H1 (cell line): ENCODE measurements around the gene CCDC182. TPM values are rescaled to one million over a fixed set of nuclear protein-coding genes. Genes with fewer than 3 reads are reported as not detected.
A peak's percentile ranks its signal among the peaks of the same experiment; 100 is the strongest.

Source experiments
- CTCF ChIA-PET: fragments of 300-600 bp; sonication (Branson Sonifier 250); formaldehyde crosslinking; loops from one replicate; lab custom pipeline; 2021; ENCODE audit not compliant: partially characterized antibody; lab: Charles Lee
- POLR2A ChIA-PET: fragments of 300-600 bp; sonication (Branson Sonifier 250); formaldehyde crosslinking; loops from one replicate; lab custom pipeline; 2021; ENCODE audit warnings: inconsistent platforms; ENCODE audit not compliant: partially characterized antibody; lab: Charles Lee
- DNase-seq, 2 experiments: peaks; one replicate each; pipeline versions ENCODE4 v3.0.0 to v3.0.0-alpha.2; 2010 to 2022; ENCODE audit warnings: low spot score in 2 of 2, low read depth in 1 of 2, mixed read lengths in 1 of 2
- FAIRE-seq: peaks from 2 replicates; lab custom pipeline; 2011; peaks lifted over from hg19 to GRCh38; lab: Jason Lieb, UNC
- H2AFZ ChIP-seq: 2 replicates; pipeline ENCODE4 v1.8.1; 2012; ENCODE audit warnings: low read length, inconsistent platforms
- H2AK5ac ChIP-seq: 2 replicates; pipeline ENCODE4 v1.6.1; 2013; ENCODE audit warnings: low read depth, low read length
- H2BK120ac ChIP-seq: replicated peaks from 2 replicates; pipeline ENCODE3; 2013; ENCODE audit warnings: low read depth, low read length, inconsistent platforms
- H2BK12ac ChIP-seq: 2 replicates; pipeline ENCODE4 v1.6.1; 2013; ENCODE audit warnings: low read depth, low read length
- H2BK15ac ChIP-seq: 2 replicates; pipeline ENCODE4 v1.6.1; 2013; ENCODE audit warnings: low read length
- H2BK20ac ChIP-seq: 2 replicates; pipeline ENCODE4 v1.6.1; 2013; ENCODE audit warnings: low read length
- H2BK5ac ChIP-seq: 2 replicates; pipeline ENCODE4 v1.6.1; 2013; ENCODE audit warnings: low read depth, low read length
- H3K14ac ChIP-seq: 2 replicates; pipeline ENCODE4 v1.6.1; 2013; ENCODE audit warnings: inconsistent platforms; ENCODE audit not compliant: insufficient read length
- H3K18ac ChIP-seq: 2 replicates; pipeline ENCODE4 v1.6.1; 2013; ENCODE audit warnings: low read length; ENCODE audit errors: extremely low read depth
- H3K23ac ChIP-seq: 2 replicates; pipeline ENCODE4 v1.6.1; 2013; ENCODE audit warnings: inconsistent platforms; ENCODE audit not compliant: insufficient read length
- H3K23me2 ChIP-seq: 2 replicates; pipeline ENCODE4 v1.6.1; 2013; ENCODE audit warnings: low read depth, low read length
- H3K27ac ChIP-seq: 2 replicates; pipeline ENCODE4 v1.6.1; 2011; ENCODE audit warnings: low read depth, low read length, inconsistent platforms
- H3K27me3 ChIP-seq, 4 experiments: replicated peaks in 1 of 4; 1 replicate in 1 of 4; 2 replicates in 3 of 4; pipeline versions ENCODE4 v1.6.1 to v1.8.1; 2011 to 2013; ENCODE audit warnings: low read length in 3 of 4, mild to moderate bottlenecking in 3 of 4, inconsistent platforms in 2 of 4, mixed read lengths in 2 of 4, moderate library complexity in 1 of 4; ENCODE audit not compliant: control insufficient read depth in 3 of 4, insufficient read depth in 3 of 4; ENCODE audit errors: extremely low read depth in 1 of 4
- H3K36me3 ChIP-seq, 4 experiments: 2 replicates each; pipeline versions ENCODE4 v1.6.1 to v1.8.1; 2011 to 2013; ENCODE audit warnings: mild to moderate bottlenecking in 4 of 4, low read length in 3 of 4, moderate library complexity in 2 of 4, control low read depth in 1 of 4, inconsistent platforms in 1 of 4; ENCODE audit not compliant: insufficient read depth in 4 of 4, control insufficient read depth in 2 of 4
- H3K4ac ChIP-seq: replicated peaks from 2 replicates; pipeline ENCODE3; 2013; ENCODE audit warnings: low read length, low read depth, mixed read lengths, inconsistent platforms; ENCODE audit not compliant: insufficient read length
- H3K4me1 ChIP-seq, 4 experiments: replicated peaks in 1 of 4; 1 replicate in 1 of 4; 2 replicates in 3 of 4; pipeline versions ENCODE4 v1.6.1 to v1.8.1; 2011 to 2013; ENCODE audit warnings: low read length in 3 of 4, inconsistent platforms in 2 of 4, mixed read lengths in 1 of 4; ENCODE audit not compliant: insufficient read depth in 4 of 4, control insufficient read depth in 3 of 4
- H3K4me2 ChIP-seq, 2 experiments: 2 replicates each; pipeline versions ENCODE4 v1.6.1 to v1.8.1; 2011 to 2013; ENCODE audit warnings: low read depth in 2 of 2, low read length in 2 of 2, control low read depth in 1 of 2, inconsistent platforms in 1 of 2, mild to moderate bottlenecking in 1 of 2; ENCODE audit not compliant: insufficient read depth in 1 of 2
- H3K4me3 ChIP-seq, 4 experiments: fragments of 200-600, 300-600 bp in 1 of 4; sonication (generic), shearing (Covaris generic), sonication (Bioruptor Twin) in 1 of 4; 2 replicates each; pipeline versions ENCODE4 v1.5.1 to v1.8.1; 2011 to 2016; ENCODE audit warnings: low read length in 4 of 4, low read depth in 3 of 4, control low read depth in 2 of 4, inconsistent platforms in 2 of 4, mild to moderate bottlenecking in 2 of 4, mixed read lengths in 1 of 4, moderate library complexity in 1 of 4; ENCODE audit not compliant: insufficient read depth in 2 of 4; ENCODE audit errors: extremely low read depth in 1 of 4
- H3K56ac ChIP-seq: replicated peaks from 2 replicates; pipeline ENCODE3; 2013; ENCODE audit warnings: low read depth, mild to moderate bottlenecking, mixed read lengths, low read length, inconsistent platforms; ENCODE audit not compliant: insufficient read length
- H3K79me1 ChIP-seq: 2 replicates; pipeline ENCODE4 v1.6.1; 2013; ENCODE audit warnings: low read depth, low read length, control low read depth
- H3K79me2 ChIP-seq, 2 experiments: 2 replicates each; pipeline versions ENCODE4 v1.6.1 to v1.8.1; 2012 to 2013; ENCODE audit warnings: low read length in 2 of 2, mild to moderate bottlenecking in 2 of 2, inconsistent platforms in 1 of 2; ENCODE audit not compliant: insufficient read depth in 2 of 2, control insufficient read depth in 1 of 2
- H3K9ac ChIP-seq, 4 experiments: replicated peaks in 1 of 4; 1 replicate in 1 of 4; 2 replicates in 3 of 4; pipeline versions ENCODE4 v1.6.1 to v1.8.1; 2011 to 2013; ENCODE audit warnings: low read depth in 3 of 4, low read length in 3 of 4, control low read depth in 2 of 4, mild to moderate bottlenecking in 2 of 4, moderate library complexity in 2 of 4, inconsistent platforms in 1 of 4; ENCODE audit errors: extremely low read depth in 1 of 4
- H3K9me3 ChIP-seq, 2 experiments: 2 replicates each; pipeline versions ENCODE4 v1.6.1 to v1.8.1; 2012 to 2013; ENCODE audit warnings: mild to moderate bottlenecking in 2 of 2, moderate library complexity in 2 of 2, control low read depth in 1 of 2, inconsistent platforms in 1 of 2, low read depth in 1 of 2, low read length in 1 of 2, mixed read lengths in 1 of 2; ENCODE audit not compliant: insufficient read depth in 2 of 2
- H4K20me1 ChIP-seq, 2 experiments: replicated peaks in 1 of 2; 2 replicates each; pipeline versions ENCODE3 to v1.8.1; 2011 to 2013; ENCODE audit warnings: inconsistent platforms in 2 of 2, low read length in 2 of 2, mild to moderate bottlenecking in 1 of 2; ENCODE audit not compliant: insufficient read depth in 2 of 2, control insufficient read depth in 1 of 2
- H4K5ac ChIP-seq: 2 replicates; pipeline ENCODE4 v1.6.1; 2013; ENCODE audit warnings: low read length, low read depth, mixed read lengths, inconsistent platforms; ENCODE audit not compliant: insufficient read length
- H4K8ac ChIP-seq: 2 replicates; pipeline ENCODE4 v1.8.0; 2013; ENCODE audit warnings: mild to moderate bottlenecking, moderate library complexity, low read length, inconsistent platforms; ENCODE audit not compliant: insufficient read depth; ENCODE audit errors: extremely low read depth
- H4K91ac ChIP-seq: replicated peaks from 2 replicates; pipeline ENCODE3; 2013; ENCODE audit warnings: low read length, mixed read lengths, inconsistent platforms; ENCODE audit not compliant: insufficient read length
- BRCA1 ChIP-seq: IDR thresholded peaks from 2 replicates; pipeline ENCODE4 v1.6.1; 2012; ENCODE audit warnings: low read depth, low read length, improper control_type of control experiment
- CHD2 ChIP-seq: IDR thresholded peaks from 2 replicates; pipeline ENCODE4 v1.6.1; 2012; ENCODE audit warnings: low read length, improper control_type of control experiment
- CREB1 ChIP-seq: IDR thresholded peaks from 2 replicates; pipeline ENCODE4 v1.6.1; 2012; ENCODE audit warnings: inconsistent platforms
- SIN3A ChIP-seq, 2 experiments: IDR thresholded peaks in 1 of 2; conservative IDR thresholded peaks in 1 of 2; 2 replicates each; pipeline ENCODE4 v1.6.1; 2011 to 2012; ENCODE audit warnings: low read length in 2 of 2, improper control_type of control experiment in 1 of 2, low read depth in 1 of 2, mild to moderate bottlenecking in 1 of 2
- SP4 ChIP-seq: IDR thresholded peaks from 2 replicates; pipeline ENCODE4 v1.6.1; 2012; ENCODE audit warnings: low read length, inconsistent platforms
- YY1 ChIP-seq: IDR thresholded peaks from 2 replicates; pipeline ENCODE4 v1.6.1; 2011; ENCODE audit warnings: low read depth, mild to moderate bottlenecking, low read length
- WGBS, 2 experiments: shearing (Covaris generic) in 1 of 2; methylation state at CpG; one replicate each; pipeline versions ENCODE4 v1.1.6 to v1.1.7; 2013 to 2015; ENCODE audit warnings: low lambda C conversion rate in 2 of 2, mixed read lengths in 2 of 2, inconsistent platforms in 1 of 2, low coverage in 1 of 2, missing lambda C conversion rate in 1 of 2; ENCODE audit not compliant: insufficient replicate concordance in 2 of 2, insufficient coverage in 1 of 2, insufficient read length in 1 of 2; ENCODE audit errors: extremely low coverage in 1 of 2, missing lambda C conversion rate in 1 of 2; 5-methylcytosine and 5-hydroxymethylcytosine counted together
- polyA plus RNA-seq, 7 experiments: library from polyadenylated mRNA; depleted of rRNA in 3 of 7; stranded (reverse) in 5 of 7; unstranded in 2 of 7; fragments of >200 nt in 5 of 7; fragments of 200-250 nt in 2 of 7; gene quantifications; 1 replicate in 5 of 7; 2 replicates in 1 of 7; 4 replicates in 1 of 7; pipeline versions ENCODE4 v1.2.1 to v1.2.3, GENCODE V29; 2011 to 2013; ENCODE audit warnings: missing spikeins in 2 of 7, mixed read lengths in 2 of 7
- total RNA-seq: library from RNA; stranded (reverse); fragmentation: NEBNext Ultra II Directional; extraction: Animal tissue kit (Norgen Biotek cat#: 25700); gene quantifications from 2 replicates; pipeline ENCODE4 v1.2.1, GENCODE V29; 2021
- TF ChIP-seq, protein P1 (sequence below): IDR thresholded peaks from 2 replicates; pipeline ENCODE4 v1.6.1; 2012; ENCODE audit warnings: inconsistent platforms
- TF ChIP-seq, protein P2 (sequence below), 3 experiments: IDR thresholded peaks; 1 replicate in 2 of 3; 2 replicates in 1 of 3; pipeline versions ENCODE4 v1.5.1 to v1.6.1; 2011; ENCODE audit warnings: low read length in 3 of 3, mild to moderate bottlenecking in 3 of 3, inconsistent platforms in 2 of 3, low read depth in 1 of 3, moderate library complexity in 1 of 3; ENCODE audit not compliant: insufficient read depth in 1 of 3; ENCODE audit errors: control extremely low read depth in 1 of 3
- TF ChIP-seq, protein P3 (sequence below): IDR thresholded peaks from 2 replicates; pipeline ENCODE4 v1.6.1; 2012; ENCODE audit warnings: inconsistent platforms

Gene CCDC182
- total and polyA plus RNA-seq, 2 of the 8 experiments (the other 6 are each of a cell fraction or from before 2014, with no cell fraction given): not detected

DNA sequence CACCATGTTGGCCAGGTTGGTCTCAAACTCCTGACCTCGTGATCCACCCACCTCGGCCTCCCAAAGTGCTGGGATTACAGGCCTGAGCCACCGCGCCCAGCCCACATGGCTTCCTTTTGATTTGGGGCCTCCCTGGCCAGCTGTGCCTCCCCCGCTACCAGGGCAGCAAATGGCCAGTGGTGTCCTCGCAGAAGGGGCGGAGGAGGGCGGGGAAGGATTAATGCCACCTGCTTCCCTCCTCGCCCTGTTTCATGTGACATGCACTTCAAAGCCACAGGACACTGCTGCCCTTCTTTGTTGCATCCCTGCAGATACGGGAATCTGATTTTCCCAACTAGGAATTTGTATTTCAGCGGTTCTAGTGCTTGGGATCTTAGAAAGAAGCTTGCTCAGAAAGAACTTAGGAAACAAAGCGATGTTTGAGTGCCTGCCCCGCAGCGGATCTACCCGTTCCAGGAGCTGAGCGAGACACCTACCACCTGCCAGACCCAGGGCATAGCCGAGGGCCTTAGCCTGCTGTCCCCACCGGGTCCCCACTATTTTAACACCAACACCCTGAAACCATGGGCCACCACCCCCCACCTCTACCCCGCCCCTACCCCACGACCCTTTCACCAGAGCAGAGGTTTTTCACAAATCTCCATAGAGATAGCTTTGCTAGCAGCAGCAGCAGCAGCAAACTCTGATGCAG, 37.7 kb upstream of the CCDC182 start:
- H3K79me2 ChIP-seq: no peaks in the 10 kb centered on the region
- H3K4ac ChIP-seq: no peak overlapping the region
- no peak overlapping the region for H2AK5ac ChIP-seq
- POLR2A ChIA-PET: interaction anchor here (0.6 to 1.1 kb wide), 3 partner anchors 30 to 655 kb away, joined by 3 to 4 read pairs (median 3); no protein-coding TSS in a partner anchor
- FAIRE-seq (no peak), DNase-seq (no peak)
- H2BK5ac ChIP-seq: no peak overlapping the region
- H3K4me1 ChIP-seq: peaks cover 5 to 12% (median 8%) of the 10 kb centered on the region in 4 experiments; a peak in 6 of 7 replicates
- H3K18ac ChIP-seq: no peak overlapping the region
- H3K14ac ChIP-seq: no peak overlapping the region
- H3K23ac ChIP-seq: no peak overlapping the region
- no peaks in the 10 kb centered on the region for H3K23me2 ChIP-seq
- no peaks in the 10 kb centered on the region for H3K36me3 ChIP-seq
- H3K56ac ChIP-seq: no peak overlapping the region
- H4K5ac ChIP-seq: no peak overlapping the region
- no peak overlapping the region for H2AFZ ChIP-seq
- 77% methylated on average over 18 of the region's 20 CpGs; no CpG with 5 or more reads in 1 of the 2 experiments for WGBS, 2 experiments
- no peak overlapping the region for H3K9ac ChIP-seq
- H3K27ac ChIP-seq: no peak overlapping the region
- H2BK15ac ChIP-seq: no peak overlapping the region
- no peak overlapping the region for H2BK12ac ChIP-seq
- peak overlapping the region in 1 of 4 experiments; percentile 45; a peak in 2 of 8 replicates for H3K4me3 ChIP-seq
- no peak overlapping the region for H2BK120ac ChIP-seq
- H3K4me2 ChIP-seq: peak overlapping the region; percentile 0 to 32; a peak in 3 of 4 replicates
- H3K27me3 ChIP-seq: peaks cover 0 to 13% (median 7%) of the 10 kb centered on the region in 4 experiments; a peak in 6 of 7 replicates
- CTCF ChIA-PET: interaction anchor here (0.5 to 5.3 kb wide), 52 partner anchors 9 to 696 kb away, joined by 3 to 69 read pairs (median 6); partner anchors contain the start of gene CCDC182
- no peaks in the 10 kb centered on the region for H3K9me3 ChIP-seq
- no peaks in the 10 kb centered on the region for H4K20me1 ChIP-seq
- H3K79me1 ChIP-seq: no peaks in the 10 kb centered on the region
- no peak overlapping the region for H4K8ac ChIP-seq
- H2BK20ac ChIP-seq: no peak overlapping the region
- H4K91ac ChIP-seq: no peak overlapping the region
- TF ChIP-seq SIN3A (conservative IDR thresholded peaks at IDR 0.05 in 1 of 2, IDR thresholded peaks at IDR 0.05 in 1 of 2; ENCODE audit: low read depth in 1 of 2, low read length in 2 of 2): no peak
- TF ChIP-seq YY1: no peak
- TF ChIP-seq BRCA1: no peak
- TF ChIP-seq, protein P1, sequence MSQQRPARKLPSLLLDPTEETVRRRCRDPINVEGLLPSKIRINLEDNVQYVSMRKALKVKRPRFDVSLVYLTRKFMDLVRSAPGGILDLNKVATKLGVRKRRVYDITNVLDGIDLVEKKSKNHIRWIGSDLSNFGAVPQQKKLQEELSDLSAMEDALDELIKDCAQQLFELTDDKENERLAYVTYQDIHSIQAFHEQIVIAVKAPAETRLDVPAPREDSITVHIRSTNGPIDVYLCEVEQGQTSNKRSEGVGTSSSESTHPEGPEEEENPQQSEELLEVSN: peak; percentile 67
- TF ChIP-seq, protein P2, sequence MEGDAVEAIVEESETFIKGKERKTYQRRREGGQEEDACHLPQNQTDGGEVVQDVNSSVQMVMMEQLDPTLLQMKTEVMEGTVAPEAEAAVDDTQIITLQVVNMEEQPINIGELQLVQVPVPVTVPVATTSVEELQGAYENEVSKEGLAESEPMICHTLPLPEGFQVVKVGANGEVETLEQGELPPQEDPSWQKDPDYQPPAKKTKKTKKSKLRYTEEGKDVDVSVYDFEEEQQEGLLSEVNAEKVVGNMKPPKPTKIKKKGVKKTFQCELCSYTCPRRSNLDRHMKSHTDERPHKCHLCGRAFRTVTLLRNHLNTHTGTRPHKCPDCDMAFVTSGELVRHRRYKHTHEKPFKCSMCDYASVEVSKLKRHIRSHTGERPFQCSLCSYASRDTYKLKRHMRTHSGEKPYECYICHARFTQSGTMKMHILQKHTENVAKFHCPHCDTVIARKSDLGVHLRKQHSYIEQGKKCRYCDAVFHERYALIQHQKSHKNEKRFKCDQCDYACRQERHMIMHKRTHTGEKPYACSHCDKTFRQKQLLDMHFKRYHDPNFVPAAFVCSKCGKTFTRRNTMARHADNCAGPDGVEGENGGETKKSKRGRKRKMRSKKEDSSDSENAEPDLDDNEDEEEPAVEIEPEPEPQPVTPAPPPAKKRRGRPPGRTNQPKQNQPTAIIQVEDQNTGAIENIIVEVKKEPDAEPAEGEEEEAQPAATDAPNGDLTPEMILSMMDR (IDR thresholded peaks at IDR 0.05; ENCODE audit: control extremely low read depth in 1 of 3, insufficient read depth in 1 of 3, low read depth in 1 of 3, low read length in 3 of 3): no peak
- TF ChIP-seq, protein P3, sequence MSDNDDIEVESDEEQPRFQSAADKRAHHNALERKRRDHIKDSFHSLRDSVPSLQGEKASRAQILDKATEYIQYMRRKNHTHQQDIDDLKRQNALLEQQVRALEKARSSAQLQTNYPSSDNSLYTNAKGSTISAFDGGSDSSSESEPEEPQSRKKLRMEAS: peak; percentile 51; the same call in 1 of the 2 replicates
- TF ChIP-seq CREB1: no peak
- no peak for TF ChIP-seq CHD2
- no peak for TF ChIP-seq SP4
